ENCODE data around the gene GAGE10.

GRCh38 chrX:49290215-49290614 lies 13.2 kb upstream of the GAGE10 start:
- TF ChIP-seq USF1 (IDR thresholded peaks at IDR 0.05) (no peak), TAF1 (IDR thresholded peaks at IDR 0.05; ENCODE audit: low read depth) (no peak), FOXM1 (IDR thresholded peaks at IDR 0.05; ENCODE audit: borderline replicate concordance, low read depth) (no peak), TEAD4 (IDR thresholded peaks at IDR 0.05) (no peak)
